HG03060 (cell line): Measurements from ENCODE around the gene WASHC4.
"Not testable (repeated sequence)": the region's sequence is repeated elsewhere in the genome, so short reads cannot be mapped to it uniquely, and the experiment has no call there.

Experiments
- ATAC-seq: cut with Tn5 transposase; IDR thresholded peaks from one replicate; pipeline ENCODE4 v1.9.1; 2021; ENCODE audit warnings: low read depth, moderate number of reproducible peaks; ENCODE audit not compliant: unreplicated experiment

WASHC4 gene

GRCh38 chr12:105157606-105158005 lies 50.1 kb downstream of the WASHC4 start:
- no peak for ATAC-seq

- ATAC-seq = no peak
Observed at GRCh38 chr12:105158876-105159275, 51.3 kb downstream of the WASHC4 start.

GRCh38 chr12:105162174-105162573 lies 54.6 kb downstream of the WASHC4 start:
- no peak for ATAC-seq

- ATAC-seq = no peak
Observed at GRCh38 chr12:105164068-105164467, 56.5 kb downstream of the WASHC4 start.

GRCh38 chr12:105166736-105167135 lies 59.2 kb downstream of the WASHC4 start:
- ATAC-seq = no peak

- ATAC-seq = no peak
Observed at GRCh38 chr12:105167346-105167745, 59.8 kb downstream of the WASHC4 start.

- no peak for ATAC-seq
Observed at GRCh38 chr12:105168006-105168405, 60.5 kb downstream of the WASHC4 start.

GRCh38 chr12:105170139-105170538 lies 62.6 kb downstream of the WASHC4 start:
- no peak for ATAC-seq

- no peak for ATAC-seq
Observed at GRCh38 chr12:105171691-105172436, 64.3 kb downstream of the WASHC4 start.

GRCh38 chr12:105175397-105175990 lies 68.0 kb downstream of the WASHC4 start:
- no peak for ATAC-seq

GRCh38 chr12:105177208-105177607 lies 69.7 kb downstream of the WASHC4 start:
- no peak for ATAC-seq

GRCh38 chr12:105179114-105179513 lies 71.6 kb downstream of the WASHC4 start:
- not testable (repeated sequence) for ATAC-seq

- ATAC-seq = not testable (repeated sequence)
Observed at GRCh38 chr12:105183406-105183805, 75.9 kb downstream of the WASHC4 start.

GRCh38 chr12:105183976-105184375 lies 76.4 kb downstream of the WASHC4 start:
- not testable (repeated sequence) for ATAC-seq

- no peak for ATAC-seq
Observed at GRCh38 chr12:105189293-105189692, 81.8 kb downstream of the WASHC4 start.

GRCh38 chr12:105190530-105190929 lies 83.0 kb downstream of the WASHC4 start:
- ATAC-seq = no peak

GRCh38 chr12:105192624-105193225 lies 85.2 kb downstream of the WASHC4 start:
- ATAC-seq = no peak

- ATAC-seq = no peak
Observed at GRCh38 chr12:105194947-105195346, 87.4 kb downstream of the WASHC4 start.

GRCh38 chr12:105196090-105196489 lies 88.6 kb downstream of the WASHC4 start:
- no peak for ATAC-seq

- ATAC-seq = no peak
Observed at GRCh38 chr12:105198961-105199360, 91.4 kb downstream of the WASHC4 start.

GRCh38 chr12:105200385-105200784 lies 92.9 kb downstream of the WASHC4 start:
- no peak for ATAC-seq

- no peak for ATAC-seq
Observed at GRCh38 chr12:105201299-105201698, 93.8 kb downstream of the WASHC4 start.
